ENCODE data around the gene HDAC9.

The HDAC9 gene

DNA sequence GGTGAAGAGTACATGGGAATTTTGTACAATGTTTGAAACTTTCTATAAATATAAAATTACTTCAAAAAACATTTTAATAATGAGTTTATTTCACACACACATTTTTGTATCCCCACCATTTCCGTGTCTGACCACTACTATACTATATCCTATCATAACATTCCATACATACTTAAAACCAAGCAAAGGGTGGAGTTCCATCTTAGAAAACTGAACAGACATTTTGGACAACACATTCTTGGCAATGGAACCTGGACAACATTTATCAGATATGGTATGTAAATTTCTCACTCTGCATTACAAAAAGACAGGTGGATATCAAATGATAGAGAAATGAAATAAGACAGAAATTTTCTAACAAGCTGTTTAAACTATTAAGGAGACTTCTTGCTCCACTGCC lies 453.0 kb downstream of the HDAC9 start:
- TF ChIP-seq CTCF (IDR thresholded peaks at IDR 0.05; ENCODE audit: low read depth, low read length) (no peak), EZH2phosphoT487 (IDR thresholded peaks at IDR 0.05; ENCODE audit: low read depth) (no peak)
- H3K36me3 ChIP-seq (replicated peaks; ENCODE audit: low read depth, low read length), result no peaks in the 10 kb centered on the region
- no peak overlapping the region for H2AFZ ChIP-seq (ENCODE audit: low read depth, low read length)
- H3K79me2 ChIP-seq (ENCODE audit: low read length), result no peaks in the 10 kb centered on the region
- H3K4me1 ChIP-seq (ENCODE audit: low read length), result no peaks in the 10 kb centered on the region
- no peak overlapping the region for H3K27ac ChIP-seq (ENCODE audit: low read length)
- H3K4me2 ChIP-seq (ENCODE audit: low read length), result no peak overlapping the region
- H3K27me3 ChIP-seq (ENCODE audit: low read depth, low read length), result no peaks in the 10 kb centered on the region
- no peak overlapping the region for H3K4me3 ChIP-seq (ENCODE audit: low read length)
- no peaks in the 10 kb centered on the region for H3K9me3 ChIP-seq (ENCODE audit: insufficient read depth, low read length)
- no peak overlapping the region for H3K9ac ChIP-seq (ENCODE audit: low read length)
- no peaks in the 10 kb centered on the region for H4K20me1 ChIP-seq (ENCODE audit: insufficient read depth, low read length)

DNA sequence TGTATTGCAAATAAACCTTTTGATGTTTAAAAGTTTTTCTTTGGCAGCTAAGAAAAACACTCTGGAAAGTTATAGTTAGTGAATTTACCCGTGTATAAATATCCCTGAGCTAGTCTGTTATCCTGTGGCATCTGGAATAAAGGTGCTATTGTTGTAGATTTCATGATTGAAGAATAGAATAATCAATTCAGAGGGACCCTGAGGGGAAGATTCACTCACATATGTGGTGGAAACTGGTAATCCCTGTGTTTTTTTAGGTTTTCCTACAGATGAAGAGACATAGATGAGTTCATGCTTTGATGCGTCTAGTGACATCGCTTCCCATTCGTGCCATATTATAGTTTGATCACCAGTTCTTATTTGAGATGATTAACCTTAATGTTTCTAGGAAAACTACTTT lies 457.3 kb downstream of the HDAC9 start:
- no peak overlapping the region for H3K27ac ChIP-seq (ENCODE audit: low read length)
- no peaks in the 10 kb centered on the region for H3K36me3 ChIP-seq (replicated peaks; ENCODE audit: low read depth, low read length)
- H3K79me2 ChIP-seq (ENCODE audit: low read length), result no peaks in the 10 kb centered on the region
- H3K27me3 ChIP-seq (ENCODE audit: low read depth, low read length), result no peaks in the 10 kb centered on the region
- no peak overlapping the region for H3K9ac ChIP-seq (ENCODE audit: low read length)
- H3K4me3 ChIP-seq (ENCODE audit: low read length), result no peak overlapping the region
- no peak overlapping the region for H3K4me2 ChIP-seq (ENCODE audit: low read length)
- TF ChIP-seq EZH2phosphoT487 (IDR thresholded peaks at IDR 0.05; ENCODE audit: low read depth) (no peak), CTCF (IDR thresholded peaks at IDR 0.05; ENCODE audit: low read depth, low read length) (no peak)
- H3K4me1 ChIP-seq (ENCODE audit: low read length), result no peaks in the 10 kb centered on the region
- H2AFZ ChIP-seq (ENCODE audit: low read depth, low read length), result no peak overlapping the region
- no peaks in the 10 kb centered on the region for H4K20me1 ChIP-seq (ENCODE audit: insufficient read depth, low read length)
- H3K9me3 ChIP-seq (ENCODE audit: insufficient read depth, low read length), result no peaks in the 10 kb centered on the region

DNA sequence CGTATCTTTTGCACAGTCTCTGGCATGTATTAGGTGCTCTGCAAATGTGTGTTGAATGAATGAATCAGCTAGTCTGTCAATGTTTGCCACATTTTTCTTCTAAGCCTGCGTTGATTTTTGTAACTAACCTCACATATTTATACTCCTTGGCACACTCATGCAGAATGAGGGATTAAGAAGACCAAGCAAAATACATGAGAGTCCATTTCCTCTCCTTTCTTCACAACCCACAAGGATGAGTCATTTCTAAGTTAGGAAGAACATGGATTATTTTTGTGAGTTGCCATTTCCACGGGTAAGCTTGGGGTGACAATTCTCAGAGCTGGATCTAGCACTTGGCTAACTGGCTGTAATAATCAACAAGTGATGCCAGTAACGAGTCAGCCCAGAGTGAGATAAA lies 463.1 kb downstream of the HDAC9 start:
- Histone ChIP-seq H3K27ac (ENCODE audit: low read length) (no peak overlapping the region), H3K9me3 (ENCODE audit: insufficient read depth, low read length) (no peaks in the 10 kb centered on the region), H3K36me3 (replicated peaks; ENCODE audit: low read depth, low read length) (no peaks in the 10 kb centered on the region), H3K4me3 (ENCODE audit: low read length) (no peak overlapping the region), H4K20me1 (ENCODE audit: insufficient read depth, low read length) (no peaks in the 10 kb centered on the region), H3K79me2 (ENCODE audit: low read length) (no peaks in the 10 kb centered on the region), H3K27me3 (ENCODE audit: low read depth, low read length) (no peaks in the 10 kb centered on the region), H2AFZ (ENCODE audit: low read depth, low read length) (no peak overlapping the region), H3K9ac (ENCODE audit: low read length) (no peak overlapping the region), H3K4me2 (ENCODE audit: low read length) (no peak overlapping the region), H3K4me1 (ENCODE audit: low read length) (no peaks in the 10 kb centered on the region)
- TF ChIP-seq EZH2phosphoT487 (IDR thresholded peaks at IDR 0.05; ENCODE audit: low read depth) (no peak), CTCF (IDR thresholded peaks at IDR 0.05; ENCODE audit: low read depth, low read length) (no peak)

DNA sequence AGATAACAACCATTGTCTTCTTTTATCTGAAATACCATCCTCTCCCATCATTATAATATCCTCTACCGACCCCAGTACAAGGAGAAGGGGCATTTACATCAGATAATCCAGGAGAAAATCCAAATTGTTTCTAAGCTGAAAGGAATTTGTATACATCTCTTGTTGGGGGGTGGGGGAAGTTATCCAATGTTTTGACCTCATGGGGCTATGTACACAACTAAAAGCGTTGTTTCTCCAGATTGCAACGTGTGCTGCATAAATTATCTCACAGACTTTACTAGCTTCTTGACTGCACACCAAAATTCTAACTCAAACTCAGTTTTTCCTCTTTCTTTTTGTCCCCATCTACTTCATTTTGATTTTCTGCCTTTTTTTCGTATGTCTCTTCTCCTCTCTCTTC lies 465.2 kb downstream of the HDAC9 start:
- Histone ChIP-seq H4K20me1 (ENCODE audit: insufficient read depth, low read length) (no peaks in the 10 kb centered on the region), H2AFZ (ENCODE audit: low read depth, low read length) (no peak overlapping the region), H3K4me1 (ENCODE audit: low read length) (no peaks in the 10 kb centered on the region), H3K36me3 (replicated peaks; ENCODE audit: low read depth, low read length) (no peaks in the 10 kb centered on the region), H3K27ac (ENCODE audit: low read length) (no peak overlapping the region), H3K4me2 (ENCODE audit: low read length) (no peak overlapping the region), H3K79me2 (ENCODE audit: low read length) (no peaks in the 10 kb centered on the region), H3K9me3 (ENCODE audit: insufficient read depth, low read length) (no peaks in the 10 kb centered on the region), H3K4me3 (ENCODE audit: low read length) (no peak overlapping the region), H3K9ac (ENCODE audit: low read length) (no peak overlapping the region), H3K27me3 (ENCODE audit: low read depth, low read length) (no peaks in the 10 kb centered on the region)
- TF ChIP-seq EZH2phosphoT487 (IDR thresholded peaks at IDR 0.05; ENCODE audit: low read depth) (no peak), CTCF (IDR thresholded peaks at IDR 0.05; ENCODE audit: low read depth, low read length) (no peak)

All from OCI-LY3 (cell line).